Breast epithelium (tissue), 4 donors: ENCODE data around the gene THSD4. TPM values are rescaled to one million over a fixed set of nuclear protein-coding genes. Genes with fewer than 3 reads are reported as not detected.

Source experiments
- DNase-seq, 2 donors: peaks; one replicate each; pipeline ENCODE4 v3.0.0-alpha.2; 2019; ENCODE audit warnings: low spot score in 2 of 2
- H3K27ac ChIP-seq, 2 donors: fragments of 200-600 bp; sonication (generic) in 1 of 2; one replicate each; pipeline ENCODE4 v1.5.1; 2016 to 2019; ENCODE audit warnings: mild to moderate bottlenecking in 1 of 2
- H3K27me3 ChIP-seq, 2 donors: fragments of 200-600 bp; sonication (generic) in 1 of 2; one replicate each; pipeline versions ENCODE4 v1.5.1 to v1.6.0; 2017 to 2019; ENCODE audit warnings: control low read depth in 1 of 2, mild to moderate bottlenecking in 1 of 2
- H3K36me3 ChIP-seq: fragments of 200-600 bp; one replicate; pipeline ENCODE4 v1.5.1; 2019
- H3K4me1 ChIP-seq, 2 donors: fragments of 200-600 bp; sonication (generic); one replicate each; pipeline ENCODE4 v1.5.1; 2016 to 2019; ENCODE audit warnings: control low read depth in 1 of 2
- H3K4me3 ChIP-seq, 3 donors: fragments of 200-600 bp; sonication (generic); 1 replicate in 2 of 3; 2 replicates in 1 of 3; pipeline ENCODE4 v1.5.1; 2016 to 2019; ENCODE audit warnings: mild to moderate bottlenecking in 3 of 3, moderate library complexity in 2 of 3
- H3K9me3 ChIP-seq, 2 donors: fragments of 200-600 bp; sonication (generic) in 1 of 2; one replicate each; pipeline ENCODE4 v1.5.1; 2016 to 2019; ENCODE audit warnings: control low read depth in 1 of 2
- POLR2A ChIP-seq: fragments of 450-650 bp; IDR thresholded peaks from one replicate; pipeline ENCODE4 v1.6.1; 2016; ENCODE audit warnings: antibody characterized with exemption, mild to moderate bottlenecking, moderate library complexity
- POLR2AphosphoS5 ChIP-seq, 3 donors: sonication (generic); formaldehyde crosslinking; IDR thresholded peaks; one replicate each; pipeline ENCODE4 v1.6.1; 2017; ENCODE audit warnings: antibody characterized with exemption in 3 of 3
- intact Hi-C: fragments of 100-400 bp; cut with DNase I; formaldehyde crosslinking; loops from one replicate; pipeline ENCODE4 v1.15.1; 2023; ENCODE audit warnings: low total_unique reads
- total RNA-seq, 3 donors: library from RNA; depleted of rRNA; stranded (reverse); fragments of >200 nt; gene quantifications; one replicate each; pipeline ENCODE4 v1.1.0, GENCODE V29; 2016
- TF ChIP-seq, protein P1 (sequence below), 3 donors: fragments of 450-650 bp; IDR thresholded peaks; one replicate each; pipeline ENCODE4 v1.5.1; 2016 to 2017; ENCODE audit warnings: antibody characterized with exemption in 3 of 3, mild to moderate bottlenecking in 3 of 3, moderate library complexity in 3 of 3

THSD4 gene
- total RNA-seq, 3 donors from 2014 or later = 0.64 to 58.7 (median 41.3) TPM

DNA sequence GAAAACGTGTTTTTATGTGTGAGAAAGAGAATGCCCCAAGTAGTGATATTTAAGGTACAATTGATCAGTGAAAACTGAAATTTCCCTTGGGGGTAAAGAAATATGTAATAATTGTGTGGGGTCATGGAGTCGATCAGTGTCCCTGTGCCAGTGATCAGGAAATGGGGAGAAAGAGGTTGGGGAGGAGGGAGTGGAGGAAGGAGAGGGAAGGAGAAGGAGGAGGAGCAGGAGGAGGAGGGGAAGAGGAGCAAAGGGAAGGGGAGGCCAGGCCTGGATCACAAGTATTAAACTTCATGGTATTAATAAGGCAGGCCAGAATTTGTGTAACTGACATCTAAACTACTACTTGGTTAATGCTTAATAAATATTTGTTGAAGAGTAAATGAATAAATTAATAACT is 30.4 kb downstream of the THSD4 start:
- no peaks in the 10 kb centered on the region for H3K36me3 ChIP-seq
- no peaks in the 10 kb centered on the region for H3K27me3 ChIP-seq
- intact Hi-C loops = no loop called here
- no peak overlapping the region for H3K27ac ChIP-seq
- H3K4me3 ChIP-seq = no peak overlapping the region
- DNase-seq = no peak
- TF ChIP-seq POLR2A (no peak), POLR2AphosphoS5 (IDR thresholded peaks at IDR 0.05) (no peak)
- TF ChIP-seq, protein P1, sequence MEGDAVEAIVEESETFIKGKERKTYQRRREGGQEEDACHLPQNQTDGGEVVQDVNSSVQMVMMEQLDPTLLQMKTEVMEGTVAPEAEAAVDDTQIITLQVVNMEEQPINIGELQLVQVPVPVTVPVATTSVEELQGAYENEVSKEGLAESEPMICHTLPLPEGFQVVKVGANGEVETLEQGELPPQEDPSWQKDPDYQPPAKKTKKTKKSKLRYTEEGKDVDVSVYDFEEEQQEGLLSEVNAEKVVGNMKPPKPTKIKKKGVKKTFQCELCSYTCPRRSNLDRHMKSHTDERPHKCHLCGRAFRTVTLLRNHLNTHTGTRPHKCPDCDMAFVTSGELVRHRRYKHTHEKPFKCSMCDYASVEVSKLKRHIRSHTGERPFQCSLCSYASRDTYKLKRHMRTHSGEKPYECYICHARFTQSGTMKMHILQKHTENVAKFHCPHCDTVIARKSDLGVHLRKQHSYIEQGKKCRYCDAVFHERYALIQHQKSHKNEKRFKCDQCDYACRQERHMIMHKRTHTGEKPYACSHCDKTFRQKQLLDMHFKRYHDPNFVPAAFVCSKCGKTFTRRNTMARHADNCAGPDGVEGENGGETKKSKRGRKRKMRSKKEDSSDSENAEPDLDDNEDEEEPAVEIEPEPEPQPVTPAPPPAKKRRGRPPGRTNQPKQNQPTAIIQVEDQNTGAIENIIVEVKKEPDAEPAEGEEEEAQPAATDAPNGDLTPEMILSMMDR (IDR thresholded peaks at IDR 0.05) = no peak
- no peaks in the 10 kb centered on the region for H3K9me3 ChIP-seq
- no peaks in the 10 kb centered on the region for H3K4me1 ChIP-seq

DNA sequence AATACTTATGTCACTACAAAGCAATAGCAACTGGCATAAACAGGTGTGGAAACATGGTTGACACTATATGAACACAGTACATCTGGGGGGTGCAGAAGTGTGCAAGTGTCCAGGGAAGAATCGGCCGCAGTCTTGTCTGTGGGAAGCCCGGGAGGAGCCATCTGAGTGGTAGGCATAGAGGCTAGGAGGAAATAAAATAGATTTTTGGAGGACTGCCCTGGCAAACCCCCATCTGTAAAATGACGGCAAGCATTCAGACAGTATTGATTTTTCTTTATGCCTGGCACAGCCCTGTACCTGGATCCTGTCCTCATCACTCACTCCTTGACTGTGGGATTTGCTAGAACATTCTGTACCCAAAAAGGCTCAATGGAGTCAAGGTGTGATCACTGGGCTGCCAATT is 31.3 kb downstream of the THSD4 start:
- H3K9me3 ChIP-seq = no peaks in the 10 kb centered on the region
- no peak for DNase-seq
- intact Hi-C loops = no loop called here
- H3K4me3 ChIP-seq = no peak overlapping the region
- no peaks in the 10 kb centered on the region for H3K36me3 ChIP-seq
- peak overlapping the region; percentile 39 to 53 for H3K27ac ChIP-seq
- TF ChIP-seq, protein P1 (IDR thresholded peaks at IDR 0.05) = no peak
- no peak for TF ChIP-seq POLR2AphosphoS5 (IDR thresholded peaks at IDR 0.05)
- no peak for TF ChIP-seq POLR2A
- no peaks in the 10 kb centered on the region for H3K4me1 ChIP-seq
- H3K27me3 ChIP-seq = no peaks in the 10 kb centered on the region

DNA sequence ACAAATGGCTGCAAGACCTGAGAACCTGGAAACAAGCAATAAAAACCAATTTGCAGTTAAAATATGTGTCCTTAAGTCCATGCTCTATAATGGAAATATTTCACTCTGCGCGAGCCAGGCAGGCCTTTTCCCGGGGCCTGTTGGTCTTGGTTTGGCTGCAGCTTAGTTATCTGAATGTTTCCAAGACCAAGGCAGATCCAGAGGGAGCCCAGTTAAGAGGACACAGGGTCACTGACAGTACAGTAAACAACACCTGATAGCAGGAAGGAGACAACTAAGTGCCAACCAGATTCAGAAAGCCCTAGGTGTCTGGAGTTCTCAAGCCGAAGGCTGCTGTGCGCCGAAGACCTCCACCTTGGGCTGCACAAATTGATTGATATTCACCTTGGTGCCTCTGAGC is 32.8 kb downstream of the THSD4 start:
- intact Hi-C loops = no loop called here
- TF ChIP-seq POLR2AphosphoS5 (IDR thresholded peaks at IDR 0.05) = no peak
- no peak for TF ChIP-seq POLR2A
- TF ChIP-seq, protein P1 (IDR thresholded peaks at IDR 0.05) = no peak
- H3K36me3 ChIP-seq = no peaks in the 10 kb centered on the region
- H3K4me1 ChIP-seq = no peaks in the 10 kb centered on the region
- no peaks in the 10 kb centered on the region for H3K27me3 ChIP-seq
- H3K27ac ChIP-seq = no peak overlapping the region
- H3K9me3 ChIP-seq = no peaks in the 10 kb centered on the region
- no peak for DNase-seq
- H3K4me3 ChIP-seq = no peak overlapping the region

DNA sequence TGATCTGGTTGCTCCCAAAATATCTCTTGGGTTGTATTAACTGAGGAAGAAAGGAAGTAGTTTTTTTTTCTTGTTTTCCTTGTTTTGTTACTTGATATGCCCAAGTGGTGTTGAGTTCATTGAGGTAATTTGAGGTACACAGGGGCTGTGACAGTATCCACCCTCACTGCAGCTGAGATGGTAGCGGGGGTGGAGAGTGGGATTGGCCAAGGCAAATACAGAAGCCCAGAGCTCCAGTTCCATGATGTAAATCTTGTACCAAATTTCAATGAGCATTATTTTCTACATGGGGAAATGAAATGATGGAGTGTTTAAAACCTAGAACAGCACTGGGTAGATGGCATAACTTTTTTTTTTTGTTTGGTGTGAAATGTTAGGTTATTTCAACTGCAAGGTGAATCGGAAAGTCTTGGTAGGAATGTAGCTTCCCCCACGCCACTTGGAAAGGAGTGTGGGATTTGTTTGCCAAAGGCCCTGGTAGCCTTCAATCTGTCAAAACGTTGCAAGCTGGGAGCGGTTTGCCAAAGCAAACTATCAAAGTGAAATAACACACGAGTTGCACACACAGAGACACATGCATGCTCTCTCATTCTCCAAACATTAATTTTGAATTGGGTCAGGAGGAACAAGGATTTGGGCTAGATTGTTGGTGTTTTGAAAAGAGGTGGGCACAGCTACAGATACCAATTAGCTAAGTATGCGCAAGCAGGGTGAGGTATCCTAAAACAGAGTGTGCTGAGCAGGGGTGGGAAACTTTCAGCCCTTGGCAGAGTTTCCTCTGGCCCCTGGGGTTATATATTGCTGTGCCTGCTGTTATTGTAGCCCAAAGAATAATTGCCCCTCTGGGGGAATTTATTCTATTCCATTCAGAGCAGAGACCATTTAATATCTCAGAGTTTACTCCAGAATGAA is 34.6 kb downstream of the THSD4 start:
- Histone ChIP-seq H3K9me3 (no peaks in the 10 kb centered on the region), H3K27ac (no peak overlapping the region), H3K4me3 (no peak overlapping the region), H3K36me3 (no peaks in the 10 kb centered on the region), H3K4me1 (no peaks in the 10 kb centered on the region), H3K27me3 (no peaks in the 10 kb centered on the region)
- TF ChIP-seq POLR2AphosphoS5 (IDR thresholded peaks at IDR 0.05) = peak in 1 of 3 donors; percentile 67
- TF ChIP-seq, protein P1 (IDR thresholded peaks at IDR 0.05) = no peak
- DNase-seq = no peak
- intact Hi-C loops = no loop called here

DNA sequence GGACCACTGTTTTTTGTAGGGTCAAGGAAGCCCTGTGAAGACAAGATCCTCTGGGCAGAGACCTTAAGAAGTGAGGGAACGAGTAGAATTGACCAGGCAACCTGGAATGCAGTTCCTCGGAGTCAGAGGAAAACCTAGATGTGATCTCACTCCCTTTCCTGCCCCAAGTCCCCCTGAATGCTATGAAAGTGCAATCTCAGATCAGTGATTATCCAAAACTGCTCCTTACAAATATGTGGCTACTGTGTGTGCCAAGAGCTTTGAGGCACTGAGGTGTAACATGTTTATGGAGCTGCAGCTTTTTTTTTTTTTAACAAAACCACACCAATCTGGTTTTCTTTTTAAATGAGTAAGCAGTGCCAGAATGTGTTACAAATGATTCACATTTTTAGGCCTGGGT is 35.8 kb downstream of the THSD4 start:
- Histone ChIP-seq H3K27ac (no peak overlapping the region), H3K4me1 (no peaks in the 10 kb centered on the region), H3K27me3 (no peaks in the 10 kb centered on the region), H3K9me3 (no peaks in the 10 kb centered on the region), H3K36me3 (no peaks in the 10 kb centered on the region), H3K4me3 (no peak overlapping the region)
- intact Hi-C loops = no loop called here
- no peak for DNase-seq
- no peak for TF ChIP-seq POLR2A
- TF ChIP-seq, protein P1 (IDR thresholded peaks at IDR 0.05) = no peak
- TF ChIP-seq POLR2AphosphoS5 (IDR thresholded peaks at IDR 0.05) = no peak
